A549 (cell line): ENCODE data around the gene TMEM190. TPM values are rescaled to one million over a fixed set of nuclear protein-coding genes. Genes with fewer than 3 reads are reported as not detected.

Experiments
- BHLHE40 ChIP-seq: IDR thresholded peaks from 2 replicates; pipeline ENCODE4 v1.6.1; 2012; ENCODE audit warnings: low read depth, low read length, inconsistent platforms
- CBX2 ChIP-seq: fragments of 200-600 bp; sonication (generic); IDR thresholded peaks from 2 replicates; pipeline ENCODE4 v1.6.1; 2016; ENCODE audit warnings: low read depth, mild to moderate bottlenecking, borderline replicate concordance
- CBX8 ChIP-seq: fragments of 200-600 bp; sonication (generic); IDR thresholded peaks from 2 replicates; pipeline ENCODE4 v1.6.1; 2016
- CEBPB ChIP-seq, 2 experiments: fragments of >200 bp in 1 of 2; sonication (Bioruptor Twin) in 1 of 2; formaldehyde crosslinking in 1 of 2; IDR thresholded peaks; 2 replicates each; pipeline ENCODE4 v1.6.1; 2012 to 2016
- CHD2 ChIP-seq: fragments of 150-350 bp; IDR thresholded peaks from 2 replicates; pipeline ENCODE4 v1.6.1; 2014; ENCODE audit warnings: low read length; ENCODE audit not compliant: partially characterized antibody
- CHD4 ChIP-seq: fragments of 200-600 bp; sonication (generic); IDR thresholded peaks from 2 replicates; pipeline ENCODE4 v1.6.1; 2016; ENCODE audit warnings: antibody characterized with exemption, mild to moderate bottlenecking, borderline replicate concordance
- EHMT2 ChIP-seq: fragments of 200-600 bp; sonication (generic); IDR thresholded peaks from 2 replicates; pipeline ENCODE4 v1.6.1; 2016; ENCODE audit warnings: antibody characterized with exemption, low read depth, mild to moderate bottlenecking, moderate library complexity
- EP300 ChIP-seq, 2 experiments: fragments of >200 bp; sonication (Bioruptor Twin); formaldehyde crosslinking; IDR thresholded peaks; 2 replicates in 1 of 2; 3 replicates in 1 of 2; pipeline ENCODE4 v1.6.1; 2016 to 2017
- FOSB ChIP-seq: fragments of 250-450 bp; sonication (Bioruptor Pico); IDR thresholded peaks from 2 replicates; pipeline ENCODE4 v1.5.0; 2020; ENCODE audit warnings: mild to moderate bottlenecking, moderate library complexity
- FOSL2 ChIP-seq, 2 experiments: fragments of 450-650 bp in 1 of 2; fragments of >200 bp in 1 of 2; sonication (Bioruptor Twin) in 1 of 2; formaldehyde crosslinking; IDR thresholded peaks; 2 replicates each; pipeline versions ENCODE4 v1.5.0 to v1.6.1; 2016 to 2020; ENCODE audit warnings: mild to moderate bottlenecking in 1 of 2, moderate library complexity in 1 of 2
- HDAC2 ChIP-seq: fragments of 200-600 bp; sonication (generic); IDR thresholded peaks from 2 replicates; pipeline ENCODE4 v1.6.1; 2016
- HOXA7 ChIP-seq: fragments of 250-450 bp; sonication (Bioruptor Pico); IDR thresholded peaks from 2 replicates; pipeline ENCODE4 v1.5.0; 2020; ENCODE audit warnings: mild to moderate bottlenecking, moderate library complexity
- JUN ChIP-seq, 2 experiments: fragments of >200 bp; sonication (Bioruptor Twin); formaldehyde crosslinking; IDR thresholded peaks; 2 replicates in 1 of 2; 3 replicates in 1 of 2; pipeline ENCODE4 v1.6.1; 2016 to 2017
- MAFK ChIP-seq: fragments of 450-650 bp; IDR thresholded peaks from 2 replicates; pipeline ENCODE4 v1.6.1; 2014; ENCODE audit not compliant: partially characterized antibody
- MAZ ChIP-seq: fragments of 150-350 bp; IDR thresholded peaks from 2 replicates; pipeline ENCODE4 v1.6.1; 2014; ENCODE audit warnings: antibody characterized with exemption, low read depth, low read length, borderline replicate concordance
- MYC ChIP-seq: IDR thresholded peaks from 2 replicates; pipeline ENCODE4 v1.6.1; 2012; ENCODE audit warnings: mild to moderate bottlenecking, inconsistent platforms, low read length, improper control_type of control experiment, borderline replicate concordance
- RARB ChIP-seq: fragments of 250-450 bp; sonication (Bioruptor Pico); IDR thresholded peaks from 2 replicates; pipeline ENCODE4 v1.8.0; 2021; ENCODE audit warnings: mild to moderate bottlenecking, moderate library complexity
- RCOR1 ChIP-seq: fragments of 150-350 bp; IDR thresholded peaks from 2 replicates; pipeline ENCODE4 v1.6.1; 2014; ENCODE audit warnings: antibody characterized with exemption, low read length, low read depth
- RFX5 ChIP-seq: fragments of 450-650 bp; IDR thresholded peaks from 2 replicates; pipeline ENCODE4 v1.7.1; 2014; ENCODE audit warnings: antibody characterized with exemption, mild to moderate bottlenecking, moderate library complexity
- SMC3 ChIP-seq: fragments of >200 bp; sonication (Bioruptor Twin); formaldehyde crosslinking; IDR thresholded peaks from 3 replicates; pipeline ENCODE4 v1.6.1; 2018; ENCODE audit warnings: inconsistent platforms
- TP53 ChIP-seq: fragments of 250-450 bp; sonication (Bioruptor Pico); IDR thresholded peaks from 2 replicates; pipeline ENCODE4 v1.5.0; 2021; ENCODE audit warnings: mild to moderate bottlenecking, moderate library complexity
- ZNF302 ChIP-seq: fragments of 250-450 bp; sonication (Bioruptor Pico); IDR thresholded peaks from 2 replicates; pipeline ENCODE4 v1.9.0; 2021; ENCODE audit warnings: inconsistent platforms, mild to moderate bottlenecking, moderate library complexity
- polyA plus RNA-seq, 4 experiments: library from polyadenylated mRNA; depleted of rRNA in 3 of 4; stranded (reverse); fragments of >200 nt; fragmentation: RNase III in 1 of 4; extraction: RNeasy Plus Mini Kit Qiagen cat#74134 plus additional on column Dnase treatment in 1 of 4; gene quantifications; 2 replicates in 3 of 4; 3 replicates in 1 of 4; pipeline ENCODE4 v1.2.3, GENCODE V29; 2011 to 2017
- TF ChIP-seq, protein P1 (sequence below): fragments of 250-450 bp; sonication (Bioruptor Pico); IDR thresholded peaks from 2 replicates; pipeline ENCODE4 v1.5.0; 2021; ENCODE audit warnings: mild to moderate bottlenecking, moderate library complexity, borderline replicate concordance
- TF ChIP-seq, protein P2 (sequence below): IDR thresholded peaks from 2 replicates; pipeline ENCODE4 v1.6.1; 2012
- TF ChIP-seq, protein P3 (sequence below): fragments of >200 bp; sonication (Bioruptor Twin); formaldehyde crosslinking; IDR thresholded peaks from 3 replicates; pipeline ENCODE4 v1.6.1; 2016
- TF ChIP-seq, protein P4 (sequence below): fragments of 200-600 bp; sonication (generic); IDR thresholded peaks from 2 replicates; pipeline ENCODE4 v1.6.1; 2016; ENCODE audit warnings: antibody characterized with exemption, mild to moderate bottlenecking, moderate library complexity
- TF ChIP-seq, protein P5 (sequence below): fragments of 250-450 bp; sonication (Bioruptor Pico); IDR thresholded peaks from 2 replicates; pipeline ENCODE4 v1.5.0; 2020; ENCODE audit warnings: low read depth, mild to moderate bottlenecking, moderate library complexity
- TF ChIP-seq, protein P6 (sequence below): IDR thresholded peaks from 2 replicates; pipeline ENCODE4 v1.6.1; 2012; ENCODE audit warnings: low read depth, borderline replicate concordance
- TF ChIP-seq, protein P7 (sequence below): fragments of 450-650 bp; IDR thresholded peaks from 2 replicates; pipeline ENCODE4 v1.6.1; 2014; ENCODE audit warnings: antibody characterized with exemption
- TF ChIP-seq, protein P8 (sequence below): IDR thresholded peaks from 2 replicates; pipeline ENCODE4 v1.6.1; 2012
- TF ChIP-seq, protein P9 (sequence below): fragments of >200 bp; sonication (Bioruptor Twin); formaldehyde crosslinking; IDR thresholded peaks from 2 replicates; pipeline ENCODE4 v1.6.1; 2016

TMEM190 gene
- polyA plus RNA-seq, 2 of the 4 experiments (the other 2 are of a cell fraction): 0.58 to 1.7 TPM

DNA sequence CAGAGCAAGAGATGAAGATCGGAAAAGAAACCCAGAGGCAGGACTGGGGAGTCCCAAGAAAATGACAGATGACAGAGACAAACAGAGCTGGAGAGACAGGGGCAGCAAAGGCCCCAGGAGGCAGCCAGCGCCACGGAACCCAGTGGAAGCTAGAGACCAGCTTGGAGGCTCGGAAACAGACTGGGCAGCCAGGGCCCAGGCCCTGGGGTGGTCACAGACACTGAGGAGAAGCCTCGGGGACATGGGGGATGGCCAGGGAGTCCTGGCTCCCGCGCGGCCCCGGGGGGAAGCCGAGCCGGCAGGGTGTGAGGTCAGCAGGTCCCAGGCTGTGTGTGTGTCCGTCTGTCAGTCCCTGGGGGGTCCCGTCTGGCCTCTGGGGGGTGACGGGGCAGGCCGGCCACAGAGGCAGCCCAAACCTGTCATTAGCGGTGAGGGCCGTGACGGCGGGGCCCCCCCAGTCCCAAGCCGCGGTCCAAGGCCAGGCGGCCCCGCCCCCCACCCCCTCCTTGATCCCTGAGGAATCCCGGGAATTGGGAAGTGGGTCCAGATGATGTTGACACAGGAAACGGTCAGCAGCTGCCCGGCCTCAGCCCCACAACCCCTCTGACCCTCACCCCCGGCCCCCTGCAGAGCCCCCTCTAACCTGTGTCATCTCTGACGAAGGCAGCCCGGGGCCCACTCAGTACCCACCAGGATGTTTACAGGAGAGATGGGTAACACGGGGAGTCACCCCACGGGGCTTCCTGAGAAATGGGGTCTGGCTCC, 2.5 kb upstream of the TMEM190 start (continued):
- TF ChIP-seq, protein P1, sequence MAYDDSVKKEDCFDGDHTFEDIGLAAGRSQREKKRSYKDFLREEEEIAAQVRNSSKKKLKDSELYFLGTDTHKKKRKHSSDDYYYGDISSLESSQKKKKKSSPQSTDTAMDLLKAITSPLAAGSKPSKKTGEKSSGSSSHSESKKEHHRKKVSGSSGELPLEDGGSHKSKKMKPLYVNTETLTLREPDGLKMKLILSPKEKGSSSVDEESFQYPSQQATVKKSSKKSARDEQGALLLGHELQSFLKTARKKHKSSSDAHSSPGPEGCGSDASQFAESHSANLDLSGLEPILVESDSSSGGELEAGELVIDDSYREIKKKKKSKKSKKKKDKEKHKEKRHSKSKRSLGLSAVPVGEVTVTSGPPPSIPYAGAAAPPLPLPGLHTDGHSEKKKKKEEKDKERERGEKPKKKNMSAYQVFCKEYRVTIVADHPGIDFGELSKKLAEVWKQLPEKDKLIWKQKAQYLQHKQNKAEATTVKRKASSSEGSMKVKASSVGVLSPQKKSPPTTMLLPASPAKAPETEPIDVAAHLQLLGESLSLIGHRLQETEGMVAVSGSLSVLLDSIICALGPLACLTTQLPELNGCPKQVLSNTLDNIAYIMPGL (CRISPR knock-in tag): no peak
- no peak for TF ChIP-seq MAZ
- no peak for TF ChIP-seq CHD2
- TF ChIP-seq MAFK: no peak
- no peak for TF ChIP-seq MYC
- TF ChIP-seq, protein P2, sequence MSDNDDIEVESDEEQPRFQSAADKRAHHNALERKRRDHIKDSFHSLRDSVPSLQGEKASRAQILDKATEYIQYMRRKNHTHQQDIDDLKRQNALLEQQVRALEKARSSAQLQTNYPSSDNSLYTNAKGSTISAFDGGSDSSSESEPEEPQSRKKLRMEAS: peak; percentile 63
- no peak for TF ChIP-seq RCOR1
- TF ChIP-seq, protein P3, sequence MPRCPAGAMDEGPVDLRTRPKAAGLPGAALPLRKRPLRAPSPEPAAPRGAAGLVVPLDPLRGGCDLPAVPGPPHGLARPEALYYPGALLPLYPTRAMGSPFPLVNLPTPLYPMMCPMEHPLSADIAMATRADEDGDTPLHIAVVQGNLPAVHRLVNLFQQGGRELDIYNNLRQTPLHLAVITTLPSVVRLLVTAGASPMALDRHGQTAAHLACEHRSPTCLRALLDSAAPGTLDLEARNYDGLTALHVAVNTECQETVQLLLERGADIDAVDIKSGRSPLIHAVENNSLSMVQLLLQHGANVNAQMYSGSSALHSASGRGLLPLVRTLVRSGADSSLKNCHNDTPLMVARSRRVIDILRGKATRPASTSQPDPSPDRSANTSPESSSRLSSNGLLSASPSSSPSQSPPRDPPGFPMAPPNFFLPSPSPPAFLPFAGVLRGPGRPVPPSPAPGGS: peak; percentile 63; the same call in 1 of the 3 replicates
- TF ChIP-seq JUN (IDR thresholded peaks at IDR 0.05): peak; percentile 88 to 98; a peak in 4 of 5 replicates
- TF ChIP-seq CBX2: no peak
- TF ChIP-seq, protein P4, sequence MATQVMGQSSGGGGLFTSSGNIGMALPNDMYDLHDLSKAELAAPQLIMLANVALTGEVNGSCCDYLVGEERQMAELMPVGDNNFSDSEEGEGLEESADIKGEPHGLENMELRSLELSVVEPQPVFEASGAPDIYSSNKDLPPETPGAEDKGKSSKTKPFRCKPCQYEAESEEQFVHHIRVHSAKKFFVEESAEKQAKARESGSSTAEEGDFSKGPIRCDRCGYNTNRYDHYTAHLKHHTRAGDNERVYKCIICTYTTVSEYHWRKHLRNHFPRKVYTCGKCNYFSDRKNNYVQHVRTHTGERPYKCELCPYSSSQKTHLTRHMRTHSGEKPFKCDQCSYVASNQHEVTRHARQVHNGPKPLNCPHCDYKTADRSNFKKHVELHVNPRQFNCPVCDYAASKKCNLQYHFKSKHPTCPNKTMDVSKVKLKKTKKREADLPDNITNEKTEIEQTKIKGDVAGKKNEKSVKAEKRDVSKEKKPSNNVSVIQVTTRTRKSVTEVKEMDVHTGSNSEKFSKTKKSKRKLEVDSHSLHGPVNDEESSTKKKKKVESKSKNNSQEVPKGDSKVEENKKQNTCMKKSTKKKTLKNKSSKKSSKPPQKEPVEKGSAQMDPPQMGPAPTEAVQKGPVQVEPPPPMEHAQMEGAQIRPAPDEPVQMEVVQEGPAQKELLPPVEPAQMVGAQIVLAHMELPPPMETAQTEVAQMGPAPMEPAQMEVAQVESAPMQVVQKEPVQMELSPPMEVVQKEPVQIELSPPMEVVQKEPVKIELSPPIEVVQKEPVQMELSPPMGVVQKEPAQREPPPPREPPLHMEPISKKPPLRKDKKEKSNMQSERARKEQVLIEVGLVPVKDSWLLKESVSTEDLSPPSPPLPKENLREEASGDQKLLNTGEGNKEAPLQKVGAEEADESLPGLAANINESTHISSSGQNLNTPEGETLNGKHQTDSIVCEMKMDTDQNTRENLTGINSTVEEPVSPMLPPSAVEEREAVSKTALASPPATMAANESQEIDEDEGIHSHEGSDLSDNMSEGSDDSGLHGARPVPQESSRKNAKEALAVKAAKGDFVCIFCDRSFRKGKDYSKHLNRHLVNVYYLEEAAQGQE: no peak
- TF ChIP-seq CBX8: no peak
- TF ChIP-seq EHMT2: no peak
- TF ChIP-seq EP300 (IDR thresholded peaks at IDR 0.05): peak; percentile 96 to 99
- TF ChIP-seq HDAC2: no peak
- peak; percentile 24; the same call in 2 of the 3 replicates for TF ChIP-seq SMC3
- peak in 1 of 2 experiments; percentile 50; a peak in 1 of 4 replicates for TF ChIP-seq CEBPB (IDR thresholded peaks at IDR 0.05)
- 0 out of 2 replicates have a peak, but pooled peaks have one; percentile 17 for TF ChIP-seq RARB (CRISPR knock-in tag)
- TF ChIP-seq, protein P5, sequence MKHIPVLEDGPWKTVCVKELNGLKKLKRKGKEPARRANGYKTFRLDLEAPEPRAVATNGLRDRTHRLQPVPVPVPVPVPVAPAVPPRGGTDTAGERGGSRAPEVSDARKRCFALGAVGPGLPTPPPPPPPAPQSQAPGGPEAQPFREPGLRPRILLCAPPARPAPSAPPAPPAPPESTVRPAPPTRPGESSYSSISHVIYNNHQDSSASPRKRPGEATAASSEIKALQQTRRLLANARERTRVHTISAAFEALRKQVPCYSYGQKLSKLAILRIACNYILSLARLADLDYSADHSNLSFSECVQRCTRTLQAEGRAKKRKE (CRISPR knock-in tag): no peak
- no peak for TF ChIP-seq HOXA7
- no peak for TF ChIP-seq TP53 (CRISPR knock-in tag)
- no peak for TF ChIP-seq FOSB
- TF ChIP-seq CHD4: no peak
- TF ChIP-seq, protein P6, sequence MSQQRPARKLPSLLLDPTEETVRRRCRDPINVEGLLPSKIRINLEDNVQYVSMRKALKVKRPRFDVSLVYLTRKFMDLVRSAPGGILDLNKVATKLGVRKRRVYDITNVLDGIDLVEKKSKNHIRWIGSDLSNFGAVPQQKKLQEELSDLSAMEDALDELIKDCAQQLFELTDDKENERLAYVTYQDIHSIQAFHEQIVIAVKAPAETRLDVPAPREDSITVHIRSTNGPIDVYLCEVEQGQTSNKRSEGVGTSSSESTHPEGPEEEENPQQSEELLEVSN: no peak
- TF ChIP-seq BHLHE40: no peak
- peak; percentile 65; the same call in 1 of the 2 replicates for TF ChIP-seq FOSL2 (IDR thresholded peaks at IDR 0.05)
- TF ChIP-seq FOSL2 (CRISPR knock-in tag; IDR thresholded peaks at IDR 0.05): peak; percentile 35; the same call in 1 of the 2 replicates
- no peak for TF ChIP-seq ZNF302 (CRISPR knock-in tag)
- TF ChIP-seq, protein P7, sequence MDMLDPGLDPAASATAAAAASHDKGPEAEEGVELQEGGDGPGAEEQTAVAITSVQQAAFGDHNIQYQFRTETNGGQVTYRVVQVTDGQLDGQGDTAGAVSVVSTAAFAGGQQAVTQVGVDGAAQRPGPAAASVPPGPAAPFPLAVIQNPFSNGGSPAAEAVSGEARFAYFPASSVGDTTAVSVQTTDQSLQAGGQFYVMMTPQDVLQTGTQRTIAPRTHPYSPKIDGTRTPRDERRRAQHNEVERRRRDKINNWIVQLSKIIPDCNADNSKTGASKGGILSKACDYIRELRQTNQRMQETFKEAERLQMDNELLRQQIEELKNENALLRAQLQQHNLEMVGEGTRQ: no peak
- TF ChIP-seq, protein P8, sequence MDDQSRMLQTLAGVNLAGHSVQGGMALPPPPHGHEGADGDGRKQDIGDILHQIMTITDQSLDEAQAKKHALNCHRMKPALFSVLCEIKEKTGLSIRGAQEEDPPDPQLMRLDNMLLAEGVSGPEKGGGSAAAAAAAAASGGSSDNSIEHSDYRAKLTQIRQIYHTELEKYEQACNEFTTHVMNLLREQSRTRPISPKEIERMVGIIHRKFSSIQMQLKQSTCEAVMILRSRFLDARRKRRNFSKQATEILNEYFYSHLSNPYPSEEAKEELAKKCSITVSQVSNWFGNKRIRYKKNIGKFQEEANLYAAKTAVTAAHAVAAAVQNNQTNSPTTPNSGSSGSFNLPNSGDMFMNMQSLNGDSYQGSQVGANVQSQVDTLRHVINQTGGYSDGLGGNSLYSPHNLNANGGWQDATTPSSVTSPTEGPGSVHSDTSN: peak; percentile 81
- TF ChIP-seq, protein P9, sequence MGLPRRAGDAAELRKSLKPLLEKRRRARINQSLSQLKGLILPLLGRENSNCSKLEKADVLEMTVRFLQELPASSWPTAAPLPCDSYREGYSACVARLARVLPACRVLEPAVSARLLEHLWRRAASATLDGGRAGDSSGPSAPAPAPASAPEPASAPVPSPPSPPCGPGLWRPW: 0 out of 2 replicates have a peak, but pooled peaks have one; percentile 8
- TF ChIP-seq RFX5: no peak
